Liver (tissue), 9 donors: ENCODE results near the gene NEFH. TPM values are rescaled to one million over a fixed set of nuclear protein-coding genes. Genes with fewer than 3 reads are reported as not detected.

Experiments used
- DNase-seq: peaks from one replicate; pipeline ENCODE4 v3.0.0-alpha.2; 2017; ENCODE audit warnings: low spot score
- H3K27ac ChIP-seq, 2 donors: one replicate each; pipeline ENCODE4 v1.7.0; 2013; ENCODE audit warnings: inconsistent platforms in 2 of 2, low read length in 2 of 2, control low read depth in 1 of 2, low read depth in 1 of 2, mild to moderate bottlenecking in 1 of 2
- H3K27me3 ChIP-seq, 4 donors: one replicate each; pipeline versions ENCODE4 v1.6.1 to v1.7.0; 2013; ENCODE audit warnings: low read length in 3 of 4, inconsistent platforms in 1 of 4, mild to moderate bottlenecking in 1 of 4, moderate library complexity in 1 of 4; ENCODE audit not compliant: control insufficient read depth in 4 of 4, insufficient read depth in 4 of 4
- H3K36me3 ChIP-seq, 4 donors: one replicate each; pipeline versions ENCODE4 v1.6.1 to v1.7.0; 2013; ENCODE audit warnings: low read length in 3 of 4, mild to moderate bottlenecking in 3 of 4, low read depth in 1 of 4, moderate library complexity in 1 of 4; ENCODE audit not compliant: control insufficient read depth in 4 of 4, insufficient read depth in 3 of 4
- H3K4me1 ChIP-seq, 4 donors: one replicate each; pipeline versions ENCODE4 v1.6.1 to v1.7.0; 2013; ENCODE audit warnings: low read length in 3 of 4, mild to moderate bottlenecking in 3 of 4, moderate library complexity in 1 of 4; ENCODE audit not compliant: control insufficient read depth in 4 of 4, insufficient read depth in 4 of 4
- H3K4me3 ChIP-seq, 3 donors: one replicate each; pipeline versions ENCODE4 v1.6.1 to v1.7.0; 2013; ENCODE audit warnings: low read length in 3 of 3, control low read depth in 1 of 3, low read depth in 1 of 3, mild to moderate bottlenecking in 1 of 3
- H3K9ac ChIP-seq, 2 donors: one replicate each; pipeline ENCODE4 v1.7.0; 2013; ENCODE audit warnings: low read length in 2 of 2, mild to moderate bottlenecking in 2 of 2, moderate library complexity in 2 of 2, control low read depth in 1 of 2, low read depth in 1 of 2
- H3K9me3 ChIP-seq, 4 donors: one replicate each; pipeline versions ENCODE4 v1.6.1 to v1.7.0; 2013; ENCODE audit warnings: low read length in 3 of 4; ENCODE audit not compliant: control insufficient read depth in 4 of 4
- ATF3 ChIP-seq: IDR thresholded peaks from 2 replicates; pipeline ENCODE4 v1.6.1; 2016; ENCODE audit warnings: antibody characterized with exemption
- CTCF ChIP-seq: fragments of 150-350 bp; IDR thresholded peaks from 2 replicates; pipeline ENCODE4 v1.5.1; 2017; ENCODE audit warnings: improper control_type of control experiment, low read depth, low read length; ENCODE audit not compliant: missing input control
- EGR1 ChIP-seq, 2 donors: IDR thresholded peaks; 2 replicates each; pipeline ENCODE4 v1.6.1; 2016 to 2018; ENCODE audit warnings: antibody characterized with exemption in 2 of 2, low read depth in 2 of 2
- FOXA1 ChIP-seq: IDR thresholded peaks from 2 replicates; pipeline ENCODE4 v1.6.1; 2016; ENCODE audit warnings: antibody characterized with exemption
- FOXA2 ChIP-seq: IDR thresholded peaks from 2 replicates; pipeline ENCODE4 v1.6.1; 2016; ENCODE audit warnings: antibody characterized with exemption
- GABPA ChIP-seq, 2 donors: IDR thresholded peaks in 1 of 2; conservative IDR thresholded peaks in 1 of 2; 2 replicates each; pipeline ENCODE4 v1.6.1; 2016; ENCODE audit warnings: antibody characterized with exemption in 2 of 2, mild to moderate bottlenecking in 1 of 2, moderate library complexity in 1 of 2
- HNF4A ChIP-seq, 2 donors: conservative IDR thresholded peaks; 2 replicates each; pipeline ENCODE4 v1.6.1; 2016; ENCODE audit warnings: antibody characterized with exemption in 2 of 2, mild to moderate bottlenecking in 2 of 2
- HNF4G ChIP-seq: IDR thresholded peaks from 2 replicates; pipeline ENCODE4 v1.6.1; 2016; ENCODE audit warnings: antibody characterized with exemption
- JUND ChIP-seq, 2 donors: IDR thresholded peaks; 2 replicates each; pipeline ENCODE4 v1.6.1; 2016; ENCODE audit warnings: antibody characterized with exemption in 2 of 2
- MAX ChIP-seq: IDR thresholded peaks from 2 replicates; pipeline ENCODE4 v1.6.1; 2016; ENCODE audit warnings: antibody characterized with exemption
- NR2F2 ChIP-seq: IDR thresholded peaks from 2 replicates; pipeline ENCODE4 v1.6.1; 2016; ENCODE audit warnings: antibody characterized with exemption
- RAD21 ChIP-seq, 2 donors: IDR thresholded peaks; 2 replicates each; pipeline ENCODE4 v1.6.1; 2016; ENCODE audit warnings: antibody characterized with exemption in 2 of 2, mild to moderate bottlenecking in 2 of 2
- REST ChIP-seq: IDR thresholded peaks from 2 replicates; pipeline ENCODE4 v1.6.1; 2016; ENCODE audit warnings: antibody characterized with exemption, mild to moderate bottlenecking
- RXRA ChIP-seq, 2 donors: IDR thresholded peaks; 2 replicates each; pipeline ENCODE4 v1.6.1; 2017 to 2018; ENCODE audit warnings: antibody characterized with exemption in 2 of 2, mild to moderate bottlenecking in 1 of 2
- SP1 ChIP-seq: IDR thresholded peaks from 2 replicates; pipeline ENCODE4 v1.6.1; 2018; ENCODE audit warnings: antibody characterized with exemption, mild to moderate bottlenecking
- TAF1 ChIP-seq: conservative IDR thresholded peaks from 2 replicates; pipeline ENCODE4 v1.6.1; 2016; ENCODE audit warnings: antibody characterized with exemption, mild to moderate bottlenecking
- YY1 ChIP-seq: IDR thresholded peaks from 2 replicates; pipeline ENCODE4 v1.6.1; 2016; ENCODE audit warnings: antibody characterized with exemption, mild to moderate bottlenecking
- ZBTB33 ChIP-seq: IDR thresholded peaks from 2 replicates; pipeline ENCODE4 v1.6.1; 2016; ENCODE audit warnings: antibody characterized with exemption
- WGBS: extraction: QIAGEN DNeasy Blood & Tissue Kit; methylation state at CpG from one replicate; pipeline ENCODE4 v1.1.7; 2013; 5-methylcytosine and 5-hydroxymethylcytosine counted together
- polyA plus RNA-seq, 2 donors: library from polyadenylated mRNA; stranded (reverse) in 1 of 2; unstranded in 1 of 2; fragments of 200-250 nt in 1 of 2; fragments of >200 nt in 1 of 2; fragmentation: Nextera tagmentation in 1 of 2; extraction: Ambion mirVana in 1 of 2; gene quantifications; one replicate each; pipeline versions ENCODE4 v1.2.1 to v1.2.3, GENCODE V29; 2013 to 2015
- total RNA-seq, 2 donors: library from RNA; depleted of rRNA; stranded (reverse); fragments of >200 nt; gene quantifications; one replicate each; pipeline ENCODE4 v1.2.3, GENCODE V29; 2014
- donor health status: healthy.
- donor health status: healthy.
- donor health status: healthy.
- donor health status: healthy.
- donor health status: healthy.

NEFH gene
- total and polyA plus RNA-seq, 4 donors = 0.04 to 1.6 (median 0.21) TPM

- WGBS = 86% methylated on average over 8 of the region's 8 CpGs
- TF ChIP-seq RXRA (IDR thresholded peaks at IDR 0.05) = no peak
- TF ChIP-seq YY1 = no peak
- no peak for TF ChIP-seq TAF1
- no peak for TF ChIP-seq GABPA (IDR thresholded peaks at IDR 0.05 in 1 of 2, conservative IDR thresholded peaks at IDR 0.05 in 1 of 2)
- no peak for TF ChIP-seq HNF4A (conservative IDR thresholded peaks at IDR 0.05)
- TF ChIP-seq ATF3 = no peak
- TF ChIP-seq RAD21 (IDR thresholded peaks at IDR 0.05) = no peak
- no peak for TF ChIP-seq ZBTB33
- TF ChIP-seq HNF4G = no peak
- no peak for TF ChIP-seq JUND (IDR thresholded peaks at IDR 0.05)
- TF ChIP-seq CTCF = no peak
- TF ChIP-seq REST = no peak
- TF ChIP-seq NR2F2 = no peak
- no peak for TF ChIP-seq SP1
- no peak for TF ChIP-seq MAX
- TF ChIP-seq FOXA2 = no peak
- TF ChIP-seq EGR1 (IDR thresholded peaks at IDR 0.05; ENCODE audit: low read depth in 2 of 2) = no peak
- TF ChIP-seq FOXA1 = no peak
- Histone ChIP-seq H3K36me3 (no peaks in the 10 kb centered on the region), H3K27me3 (no peaks in the 10 kb centered on the region), H3K4me3 (no peak overlapping the region), H3K9ac (no peak overlapping the region), H3K27ac (no peak overlapping the region), H3K4me1 (no peaks in the 10 kb centered on the region), H3K9me3 (no peaks in the 10 kb centered on the region)
- DNase-seq = no peak
Observed at GRCh38 chr22:29454276-29454675, 25.7 kb upstream of the NEFH start.
